Neural crest cell (in vitro differentiated cells): ENCODE data around the gene HSP90AA1. TPM values are rescaled to one million over a fixed set of nuclear protein-coding genes. Genes with fewer than 3 reads are reported as not detected.
A peak's percentile ranks its signal among the peaks of the same experiment; 100 is the strongest.

Source experiments
- DNase-seq: peaks from one replicate; pipeline ENCODE4 v3.0.0; 2021; ENCODE audit warnings: low read depth, mixed read lengths, low spot score
- H3K27ac Mint-ChIP-seq: one replicate; pipeline ENCODE4 v1.8.0; 2021; ENCODE audit warnings: mild to moderate bottlenecking, mixed read lengths; ENCODE audit not compliant: unreplicated experiment
- H3K27me3 Mint-ChIP-seq: 2 replicates; pipeline ENCODE4 v1.8.0; 2021; ENCODE audit warnings: low read depth, mild to moderate bottlenecking, mixed read lengths
- H3K36me3 Mint-ChIP-seq: 2 replicates; pipeline ENCODE4 v1.8.0; 2021; ENCODE audit warnings: low read depth, mild to moderate bottlenecking, mixed read lengths
- H3K4me1 Mint-ChIP-seq: 2 replicates; pipeline ENCODE4 v1.8.0; 2021; ENCODE audit warnings: mixed read lengths
- H3K4me3 Mint-ChIP-seq: one replicate; pipeline ENCODE4 v1.8.0; 2021; ENCODE audit warnings: mild to moderate bottlenecking, mixed read lengths
- H3K9me3 Mint-ChIP-seq: 2 replicates; pipeline ENCODE4 v1.8.0; 2021; ENCODE audit warnings: mixed read lengths
- CTCF ChIP-seq: fragments of 200-600 bp; sonication (generic); conservative IDR thresholded peaks from 2 replicates; pipeline ENCODE4 v1.5.0; 2021; ENCODE audit warnings: antibody characterized with exemption, mild to moderate bottlenecking
- total RNA-seq: library from RNA; stranded (reverse); gene quantifications from 2 replicates; pipeline ENCODE4 v1.2.1, GENCODE V29; 2021

The HSP90AA1 gene
- total RNA-seq, 1 donor from 2014 or later: 760 TPM

GRCh38 chr14:102044566-102044965 lies 42.3 kb downstream of the HSP90AA1 start:
- peaks cover 12% of the 10 kb centered on the region for H3K36me3 Mint-ChIP-seq
- H3K27ac Mint-ChIP-seq: peak overlapping the region; percentile 12
- no peak for TF ChIP-seq CTCF
- DNase-seq: no peak
- H3K27me3 Mint-ChIP-seq: no peaks in the 10 kb centered on the region
- H3K4me3 Mint-ChIP-seq: no peak overlapping the region
- no peaks in the 10 kb centered on the region for H3K4me1 Mint-ChIP-seq
- no peaks in the 10 kb centered on the region for H3K9me3 Mint-ChIP-seq

GRCh38 chr14:102043251-102044025 lies 43.4 kb downstream of the HSP90AA1 start:
- Mint-ChIP-seq H3K36me3 (peaks cover 17% of the 10 kb centered on the region), H3K4me1 (no peaks in the 10 kb centered on the region), H3K9me3 (no peaks in the 10 kb centered on the region), H3K27me3 (no peaks in the 10 kb centered on the region), H3K27ac (no peak overlapping the region), H3K4me3 (no peak overlapping the region)
- no peak for TF ChIP-seq CTCF
- no peak for DNase-seq

- Mint-ChIP-seq H3K4me1 (no peaks in the 10 kb centered on the region), H3K27ac (peak overlapping the region; percentile 67), H3K27me3 (no peaks in the 10 kb centered on the region), H3K9me3 (no peaks in the 10 kb centered on the region), H3K36me3 (peaks cover 17% of the 10 kb centered on the region), H3K4me3 (no peak overlapping the region)
- TF ChIP-seq CTCF: no peak
- DNase-seq: no peak
These were observed 44.1 kb downstream of the HSP90AA1 start for GRCh38 chr14:102042699-102043098.

DNA sequence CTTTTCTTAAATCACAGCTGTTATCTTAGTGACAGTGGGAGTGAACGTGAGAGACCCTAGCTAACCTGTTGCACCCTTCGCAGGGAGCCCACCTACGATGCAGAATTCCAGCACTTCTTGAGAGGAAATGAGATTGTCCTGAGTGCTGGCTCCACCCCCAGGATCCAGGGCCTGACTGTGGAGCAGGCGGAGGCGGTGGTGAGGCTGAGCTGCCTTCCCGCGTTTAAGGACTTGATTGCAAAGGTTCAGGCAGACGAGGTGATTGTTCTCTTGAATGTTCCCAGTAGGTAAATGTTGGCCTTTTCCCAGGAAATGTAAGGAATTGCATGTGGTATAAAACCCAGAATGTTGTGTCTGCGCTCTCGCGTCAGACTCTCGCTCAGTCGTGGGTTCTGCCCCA lies 46.7 kb downstream of the HSP90AA1 start:
- Mint-ChIP-seq H3K9me3 (no peaks in the 10 kb centered on the region), H3K36me3 (peaks cover 29% of the 10 kb centered on the region)
- TF ChIP-seq CTCF: no peak

DNA sequence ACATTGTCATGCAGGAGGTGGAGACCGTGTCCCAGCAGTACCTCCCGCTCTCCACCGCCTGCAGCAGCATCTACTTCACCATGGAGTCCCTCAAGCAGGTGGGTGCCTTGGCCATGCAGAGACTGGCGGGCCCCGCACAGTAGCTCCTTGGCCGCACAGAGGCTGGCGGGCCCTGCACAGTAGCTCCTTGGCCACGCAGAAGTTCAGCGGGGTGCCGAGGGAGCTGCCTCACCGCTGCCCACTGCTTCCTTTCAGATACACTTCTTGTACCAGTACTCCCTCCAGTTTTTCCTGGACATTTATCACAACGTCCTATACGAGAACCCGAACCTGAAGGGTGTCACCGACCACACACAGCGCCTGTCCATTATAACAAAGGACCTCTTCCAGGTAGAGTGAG lies 47.7 kb downstream of the HSP90AA1 start:
- no peaks in the 10 kb centered on the region for H3K27me3 Mint-ChIP-seq
- TF ChIP-seq CTCF: no peak
- H3K27ac Mint-ChIP-seq: no peak overlapping the region
- no peak overlapping the region for H3K4me3 Mint-ChIP-seq
- no peaks in the 10 kb centered on the region for H3K4me1 Mint-ChIP-seq
- H3K9me3 Mint-ChIP-seq: no peaks in the 10 kb centered on the region
- no peak for DNase-seq
- H3K36me3 Mint-ChIP-seq: peaks cover 35% of the 10 kb centered on the region

More for the DNA sequence above, 46.7 kb downstream of the HSP90AA1 start:
- H3K27ac Mint-ChIP-seq: no peak overlapping the region
- no peaks in the 10 kb centered on the region for H3K4me1 Mint-ChIP-seq
- DNase-seq: no peak
- H3K27me3 Mint-ChIP-seq: no peaks in the 10 kb centered on the region
- H3K4me3 Mint-ChIP-seq: no peak overlapping the region
